IMR-90 (cell line): ENCODE data around the gene C5AR2.

Source experiments
- BHLHE40 ChIP-seq: fragments of 150-350 bp; IDR thresholded peaks from 2 replicates; pipeline ENCODE4 v1.6.1; 2016; ENCODE audit warnings: mild to moderate bottlenecking, low read depth, low read length
- CTCF ChIP-seq: conservative IDR thresholded peaks from 2 replicates; pipeline ENCODE4 v1.5.1; 2012; ENCODE audit warnings: mild to moderate bottlenecking, low read depth, low read length, improper control_type of control experiment
- NFE2L2 ChIP-seq: fragments of 150-350 bp; IDR thresholded peaks from 2 replicates; pipeline ENCODE4 v1.6.1; 2016; ENCODE audit warnings: low read depth, mild to moderate bottlenecking, low read length
- POLR2A ChIP-seq: IDR thresholded peaks from 2 replicates; pipeline ENCODE4 v1.6.1; 2012; ENCODE audit warnings: mild to moderate bottlenecking, low read depth, low read length

GRCh38 chr19:47309608-47310007 is 22.4 kb upstream of the C5AR2 start, which contains the start of gene C5AR1:
- TF ChIP-seq NFE2L2 (no peak), POLR2A (no peak), BHLHE40 (no peak), CTCF (no peak)
